HG03045 (cell line): ENCODE results near the gene PCF11.
"Not testable (repeated sequence)": the region's sequence is repeated elsewhere in the genome, so short reads cannot be mapped to it uniquely, and the experiment has no call there.

Experiments
- ATAC-seq: cut with Tn5 transposase; IDR thresholded peaks from one replicate; pipeline ENCODE4 v1.9.1; 2021; ENCODE audit warnings: mild to moderate bottlenecking, moderate library complexity; ENCODE audit not compliant: unreplicated experiment

PCF11 gene, protein sequence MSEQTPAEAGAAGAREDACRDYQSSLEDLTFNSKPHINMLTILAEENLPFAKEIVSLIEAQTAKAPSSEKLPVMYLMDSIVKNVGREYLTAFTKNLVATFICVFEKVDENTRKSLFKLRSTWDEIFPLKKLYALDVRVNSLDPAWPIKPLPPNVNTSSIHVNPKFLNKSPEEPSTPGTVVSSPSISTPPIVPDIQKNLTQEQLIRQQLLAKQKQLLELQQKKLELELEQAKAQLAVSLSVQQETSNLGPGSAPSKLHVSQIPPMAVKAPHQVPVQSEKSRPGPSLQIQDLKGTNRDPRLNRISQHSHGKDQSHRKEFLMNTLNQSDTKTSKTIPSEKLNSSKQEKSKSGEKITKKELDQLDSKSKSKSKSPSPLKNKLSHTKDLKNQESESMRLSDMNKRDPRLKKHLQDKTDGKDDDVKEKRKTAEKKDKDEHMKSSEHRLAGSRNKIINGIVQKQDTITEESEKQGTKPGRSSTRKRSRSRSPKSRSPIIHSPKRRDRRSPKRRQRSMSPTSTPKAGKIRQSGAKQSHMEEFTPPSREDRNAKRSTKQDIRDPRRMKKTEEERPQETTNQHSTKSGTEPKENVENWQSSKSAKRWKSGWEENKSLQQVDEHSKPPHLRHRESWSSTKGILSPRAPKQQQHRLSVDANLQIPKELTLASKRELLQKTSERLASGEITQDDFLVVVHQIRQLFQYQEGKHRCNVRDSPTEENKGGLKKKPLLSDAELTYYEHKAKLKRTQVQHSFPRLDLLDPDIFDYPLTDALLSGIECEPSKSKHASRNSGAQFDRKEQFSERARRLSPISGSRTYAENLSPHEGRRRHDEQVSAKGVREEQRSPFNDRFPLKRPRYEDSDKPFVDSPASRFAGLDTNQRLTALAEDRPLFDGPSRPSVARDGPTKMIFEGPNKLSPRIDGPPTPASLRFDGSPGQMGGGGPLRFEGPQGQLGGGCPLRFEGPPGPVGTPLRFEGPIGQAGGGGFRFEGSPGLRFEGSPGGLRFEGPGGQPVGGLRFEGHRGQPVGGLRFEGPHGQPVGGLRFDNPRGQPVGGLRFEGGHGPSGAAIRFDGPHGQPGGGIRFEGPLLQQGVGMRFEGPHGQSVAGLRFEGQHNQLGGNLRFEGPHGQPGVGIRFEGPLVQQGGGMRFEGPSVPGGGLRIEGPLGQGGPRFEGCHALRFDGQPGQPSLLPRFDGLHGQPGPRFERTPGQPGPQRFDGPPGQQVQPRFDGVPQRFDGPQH (N-terminal part only)

GRCh38 chr11:83156996-83157593 is at the start of gene PCF11:
Gene PCF11 (plus strand): TSS chr11:83157131. CDS start chr11:83157440, 309 bp downstream.
- peak; percentile 10 for ATAC-seq

- no peak for ATAC-seq
These were observed 44.0 kb upstream of the PCF11 start for GRCh38 chr11:83112886-83113285.

GRCh38 chr11:83115026-83115425 is 41.9 kb upstream of the PCF11 start:
- no peak for ATAC-seq

DNA sequence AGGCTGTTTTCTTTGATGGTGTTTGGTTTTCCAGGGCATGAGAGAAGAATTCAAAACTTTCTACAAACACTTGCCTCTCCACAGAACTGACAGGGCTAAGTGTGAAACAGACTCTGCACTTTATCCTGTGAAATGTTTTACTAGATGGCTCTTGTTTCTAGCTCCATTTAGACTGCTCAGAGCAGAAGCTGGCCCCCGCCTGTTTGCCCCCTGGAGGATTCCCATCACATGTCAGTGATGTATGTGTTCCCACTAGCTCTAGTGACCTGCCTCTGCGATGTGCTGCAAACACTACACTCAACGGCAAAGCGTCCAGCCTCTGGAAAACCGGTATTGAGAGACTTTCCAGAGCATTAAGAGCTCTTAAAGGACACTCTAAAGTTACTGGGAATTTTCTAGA is 41.4 kb upstream of the PCF11 start:
- ATAC-seq = no peak

DNA sequence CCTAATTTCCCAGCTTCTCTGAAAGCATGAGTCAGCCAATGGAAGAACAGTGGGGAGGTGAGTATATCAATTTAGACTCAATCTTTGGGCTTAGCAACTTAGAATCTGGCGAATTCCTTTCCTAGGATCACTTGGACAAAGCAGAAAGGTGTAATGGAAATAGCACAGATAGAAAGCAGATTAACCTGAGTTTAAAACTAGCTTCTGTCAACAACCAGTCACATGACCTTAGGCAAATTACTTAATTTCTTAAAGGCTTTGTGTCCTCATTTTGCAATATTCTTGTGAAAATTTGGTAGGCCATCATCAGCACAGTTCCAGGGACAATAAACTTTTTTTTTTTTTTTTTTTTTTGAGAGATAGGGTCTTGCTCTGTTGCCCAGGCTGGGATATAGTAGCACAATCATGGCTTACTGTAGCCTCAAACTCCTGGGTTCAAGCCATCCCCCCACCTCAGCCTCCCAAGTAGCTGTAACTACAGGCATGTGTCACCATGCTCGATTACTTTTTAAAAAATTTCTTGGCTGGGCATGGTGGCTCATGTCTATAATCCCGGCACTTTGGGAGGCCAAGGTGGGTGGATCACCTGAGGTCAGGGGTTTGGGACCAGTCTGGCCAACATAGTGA is 40.8 kb upstream of the PCF11 start:
- no peak for ATAC-seq

GRCh38 chr11:83118814-83119213 is 38.1 kb upstream of the PCF11 start:
- no peak for ATAC-seq

DNA sequence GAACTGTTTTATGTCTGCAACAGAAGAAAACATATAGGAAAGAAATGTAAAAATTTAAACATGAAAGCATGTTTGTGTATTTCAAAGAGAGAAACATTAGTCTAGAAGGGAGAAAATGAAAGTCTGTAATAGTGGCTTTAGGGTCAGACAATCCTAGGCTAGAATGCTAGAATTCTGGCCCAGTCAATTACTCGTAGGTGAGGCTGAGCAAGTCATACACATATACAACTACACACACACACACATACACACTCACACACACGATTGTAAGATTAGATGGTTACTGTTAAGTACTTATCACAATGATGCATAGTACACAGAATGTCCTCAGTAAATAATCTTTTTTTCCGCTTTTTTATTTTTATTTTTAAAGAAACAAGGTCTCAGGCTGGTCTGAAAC is 37.7 kb upstream of the PCF11 start:
- no peak for ATAC-seq

- ATAC-seq = no peak
These were observed 36.6 kb upstream of the PCF11 start for GRCh38 chr11:83120327-83120726.

GRCh38 chr11:83122050-83122449 is 34.9 kb upstream of the PCF11 start:
- ATAC-seq = no peak

DNA sequence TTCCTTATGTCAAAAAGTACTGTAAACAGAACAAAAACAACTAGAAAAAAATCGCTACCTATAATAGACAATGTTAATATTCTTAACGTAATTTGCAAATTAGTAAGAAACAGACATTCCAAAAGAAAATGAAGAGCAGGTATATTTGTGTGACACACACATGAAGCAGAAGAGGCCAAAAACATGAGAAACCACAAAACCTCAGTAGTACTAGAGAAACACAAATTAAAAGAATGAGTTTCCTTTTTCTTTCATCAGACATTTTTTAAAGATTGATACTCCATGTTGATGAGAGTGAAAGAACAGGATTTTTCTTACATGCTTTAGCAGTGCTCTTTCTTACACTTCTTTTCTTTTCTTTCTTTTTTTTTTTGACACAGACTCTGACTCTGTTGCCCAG is 34.2 kb upstream of the PCF11 start:
- ATAC-seq = no peak

GRCh38 chr11:83124636-83125424 is 32.1 kb upstream of the PCF11 start:
- no peak for ATAC-seq

DNA sequence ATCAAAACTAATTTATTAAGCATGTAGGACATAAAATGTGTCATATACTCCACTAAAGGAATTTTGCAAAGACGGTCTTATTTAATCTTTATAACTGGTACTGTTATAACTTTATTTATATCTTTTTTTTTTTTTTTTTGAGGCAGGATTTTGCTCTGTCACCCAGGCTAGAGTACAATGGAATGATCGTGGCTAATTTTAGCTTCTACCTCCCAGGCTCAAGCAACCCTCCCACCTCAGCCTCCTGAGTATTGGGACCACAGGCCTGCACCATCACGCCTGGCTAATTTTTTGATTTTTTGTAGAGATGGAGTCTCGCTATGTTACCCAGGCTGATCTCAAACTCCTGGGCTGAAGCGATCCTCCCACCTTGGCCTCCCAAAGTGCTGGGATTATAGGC is 31.4 kb upstream of the PCF11 start:
- no peak for ATAC-seq

GRCh38 chr11:83127310-83127637 is 29.7 kb upstream of the PCF11 start:
- no peak for ATAC-seq

GRCh38 chr11:83132191-83132590 is 24.7 kb upstream of the PCF11 start:
- ATAC-seq = no peak

GRCh38 chr11:83133266-83133665 is 23.7 kb upstream of the PCF11 start:
- ATAC-seq = not testable (repeated sequence)

- ATAC-seq = no peak
These were observed 17.6 kb upstream of the PCF11 start for GRCh38 chr11:83139310-83139709.

DNA sequence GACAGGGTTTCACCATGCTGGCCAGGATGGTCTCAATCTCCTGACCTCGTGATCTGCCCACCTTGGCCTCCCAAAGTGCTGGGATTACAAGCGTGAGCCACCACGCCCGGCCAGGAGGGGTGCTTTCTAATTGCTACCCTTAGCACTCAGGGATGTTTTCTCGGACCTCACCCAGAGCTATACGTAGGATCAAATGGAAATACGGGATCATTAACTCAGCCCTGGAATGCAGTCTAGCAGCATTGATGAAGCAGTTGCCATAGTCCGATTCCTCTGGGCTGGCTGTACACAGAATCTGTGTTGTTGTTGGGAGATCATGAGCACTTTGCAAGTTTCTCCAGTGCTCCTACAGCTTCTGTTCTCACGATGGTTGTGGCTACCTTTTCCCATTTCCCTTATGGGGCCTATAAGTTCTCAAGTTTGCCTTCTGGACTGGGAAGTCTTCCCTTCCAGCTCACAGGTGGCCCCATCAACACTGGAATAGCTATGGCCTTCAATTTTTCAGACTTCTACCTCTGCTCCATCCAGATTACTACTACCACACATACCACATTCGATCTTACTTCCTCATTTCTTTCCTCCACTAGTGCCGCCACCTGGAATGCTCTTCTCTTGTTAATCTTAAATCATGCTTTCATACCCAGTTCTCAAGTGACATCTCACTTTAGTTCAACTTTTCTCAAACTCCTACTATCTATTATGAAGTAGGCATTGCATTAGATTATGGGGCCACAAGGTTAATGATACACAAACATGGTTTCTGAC is 16.1 kb upstream of the PCF11 start:
- peak; percentile 93 for ATAC-seq

GRCh38 chr11:83147895-83148294 is 9.0 kb upstream of the PCF11 start:
- ATAC-seq = no peak

DNA sequence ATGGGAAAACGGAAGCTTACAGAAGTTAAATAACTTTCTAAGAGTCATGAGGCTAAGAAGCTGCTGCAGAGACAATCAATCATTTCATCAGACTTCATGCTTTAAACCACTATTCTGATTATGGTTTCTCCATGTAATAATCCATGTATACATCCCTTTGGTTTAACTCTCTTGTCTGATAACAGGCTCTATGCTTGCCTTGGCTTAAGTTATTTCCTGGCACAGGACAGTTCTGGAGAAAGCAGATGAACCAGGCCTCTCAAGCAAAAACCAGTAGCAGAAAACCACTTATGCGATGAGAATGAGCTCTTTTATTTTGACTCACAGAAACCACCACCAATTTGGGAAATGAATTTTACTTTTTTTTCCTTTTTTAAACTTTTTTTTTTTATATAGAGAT is 6.5 kb upstream of the PCF11 start:
- ATAC-seq = no peak
